Tibial nerve (tissue), 4 donors: Measurements from ENCODE around the gene SCAF1.

ENCODE experiments used
- EP300 ChIP-seq, 2 donors: sonication (generic); formaldehyde crosslinking; IDR thresholded peaks; one replicate each; pipeline ENCODE4 v1.6.1; 2017; ENCODE audit warnings: antibody characterized with exemption in 2 of 2, mild to moderate bottlenecking in 1 of 2
- TF ChIP-seq, protein P1 (sequence below), 5 experiments: fragments of 200-600 bp in 3 of 5; fragments of 450-650 bp in 2 of 5; sonication (generic) in 3 of 5; IDR thresholded peaks; one replicate each; pipeline ENCODE4 v1.5.1; 2016 to 2019; ENCODE audit warnings: antibody characterized with exemption in 5 of 5, mild to moderate bottlenecking in 3 of 5, moderate library complexity in 2 of 5

DNA sequence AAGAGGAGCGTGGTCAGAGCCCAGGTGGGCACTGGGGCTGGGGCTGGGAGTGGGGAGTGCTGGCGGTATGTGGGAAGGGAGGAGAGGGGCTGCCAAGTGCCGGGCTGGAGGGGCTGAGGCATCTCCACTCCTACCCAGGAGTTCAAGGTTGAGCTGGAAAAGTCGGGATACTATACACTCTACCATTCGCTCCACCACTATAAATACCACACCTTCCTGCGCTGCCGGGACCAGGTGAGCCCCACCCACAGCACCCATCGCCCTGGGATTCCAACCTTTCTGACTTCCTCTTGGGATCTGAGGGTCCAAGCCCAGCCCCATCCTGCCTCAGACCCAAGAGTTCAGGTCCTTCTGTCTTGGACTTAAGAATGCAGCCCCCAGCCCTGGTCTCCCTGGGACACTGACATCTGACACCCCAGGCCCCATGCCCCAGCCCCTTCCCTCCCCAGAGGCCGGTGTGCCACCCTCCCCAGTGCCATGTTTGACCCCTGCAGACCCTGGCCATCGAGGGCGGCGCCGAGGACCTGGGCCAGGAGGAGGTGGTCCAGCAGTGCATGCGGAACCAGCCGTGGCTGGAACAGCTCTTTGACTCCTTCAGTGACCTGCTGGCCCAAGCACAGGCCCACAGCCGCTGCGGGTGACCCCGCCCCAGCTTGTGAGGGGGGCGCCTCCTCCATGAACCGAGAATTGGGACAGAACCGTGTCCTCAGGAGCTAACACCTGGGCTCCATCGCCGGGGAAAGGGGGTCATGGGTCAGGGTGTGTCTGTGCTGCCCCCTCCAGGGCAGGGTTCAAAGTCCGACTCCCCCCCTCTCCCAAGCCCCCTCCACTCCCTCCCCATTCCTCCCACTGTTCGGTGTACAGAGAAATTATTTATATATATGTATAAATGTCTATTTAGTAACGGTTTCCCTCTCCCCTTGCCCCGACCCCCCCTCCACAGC is 16.8 kb upstream of the SCAF1 start:
- TF ChIP-seq, protein P1, sequence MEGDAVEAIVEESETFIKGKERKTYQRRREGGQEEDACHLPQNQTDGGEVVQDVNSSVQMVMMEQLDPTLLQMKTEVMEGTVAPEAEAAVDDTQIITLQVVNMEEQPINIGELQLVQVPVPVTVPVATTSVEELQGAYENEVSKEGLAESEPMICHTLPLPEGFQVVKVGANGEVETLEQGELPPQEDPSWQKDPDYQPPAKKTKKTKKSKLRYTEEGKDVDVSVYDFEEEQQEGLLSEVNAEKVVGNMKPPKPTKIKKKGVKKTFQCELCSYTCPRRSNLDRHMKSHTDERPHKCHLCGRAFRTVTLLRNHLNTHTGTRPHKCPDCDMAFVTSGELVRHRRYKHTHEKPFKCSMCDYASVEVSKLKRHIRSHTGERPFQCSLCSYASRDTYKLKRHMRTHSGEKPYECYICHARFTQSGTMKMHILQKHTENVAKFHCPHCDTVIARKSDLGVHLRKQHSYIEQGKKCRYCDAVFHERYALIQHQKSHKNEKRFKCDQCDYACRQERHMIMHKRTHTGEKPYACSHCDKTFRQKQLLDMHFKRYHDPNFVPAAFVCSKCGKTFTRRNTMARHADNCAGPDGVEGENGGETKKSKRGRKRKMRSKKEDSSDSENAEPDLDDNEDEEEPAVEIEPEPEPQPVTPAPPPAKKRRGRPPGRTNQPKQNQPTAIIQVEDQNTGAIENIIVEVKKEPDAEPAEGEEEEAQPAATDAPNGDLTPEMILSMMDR (IDR thresholded peaks at IDR 0.05): no peak
- TF ChIP-seq EP300 (IDR thresholded peaks at IDR 0.05): no peak
